ENCODE results near the gene CNIH3.

CNIH3 gene

DNA sequence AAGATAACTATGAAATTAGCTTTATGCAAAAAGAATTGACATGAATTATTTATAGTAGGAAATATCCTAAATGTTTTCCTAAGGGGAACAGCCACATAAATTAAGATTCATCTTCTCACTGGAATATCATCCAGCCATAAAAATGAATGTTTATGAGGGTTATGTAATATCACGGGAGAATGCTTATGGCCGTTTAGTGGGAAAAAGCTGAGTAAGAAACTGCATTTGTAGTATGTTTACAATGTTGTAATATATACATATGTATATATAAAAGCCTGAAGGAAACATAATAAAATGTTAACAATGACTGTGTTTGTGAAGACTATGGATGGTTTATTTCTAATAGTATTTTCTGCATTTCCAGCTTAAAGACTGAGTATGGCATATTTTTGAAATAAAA, 161.1 kb downstream of the CNIH3 start:
- TF ChIP-seq RARB (CRISPR knock-in tag; IDR thresholded peaks at IDR 0.05): no peak
- TF ChIP-seq, protein P1, sequence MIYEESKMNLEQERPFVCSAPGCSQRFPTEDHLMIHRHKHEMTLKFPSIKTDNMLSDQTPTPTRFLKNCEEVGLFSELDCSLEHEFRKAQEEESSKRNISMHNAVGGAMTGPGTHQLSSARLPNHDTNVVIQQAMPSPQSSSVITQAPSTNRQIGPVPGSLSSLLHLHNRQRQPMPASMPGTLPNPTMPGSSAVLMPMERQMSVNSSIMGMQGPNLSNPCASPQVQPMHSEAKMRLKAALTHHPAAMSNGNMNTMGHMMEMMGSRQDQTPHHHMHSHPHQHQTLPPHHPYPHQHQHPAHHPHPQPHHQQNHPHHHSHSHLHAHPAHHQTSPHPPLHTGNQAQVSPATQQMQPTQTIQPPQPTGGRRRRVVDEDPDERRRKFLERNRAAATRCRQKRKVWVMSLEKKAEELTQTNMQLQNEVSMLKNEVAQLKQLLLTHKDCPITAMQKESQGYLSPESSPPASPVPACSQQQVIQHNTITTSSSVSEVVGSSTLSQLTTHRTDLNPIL (CRISPR knock-in tag; IDR thresholded peaks at IDR 0.05; ENCODE audit: low read depth): no peak
- TF ChIP-seq BACH2 (CRISPR knock-in tag; IDR thresholded peaks at IDR 0.05; ENCODE audit: borderline replicate concordance): no peak
- TF ChIP-seq ZNF565 (CRISPR knock-in tag; conservative IDR thresholded peaks at IDR 0.05; ENCODE audit: low read depth): no peak
- no peak for TF ChIP-seq CSDC2 (CRISPR knock-in tag; IDR thresholded peaks at IDR 0.05)
- TF ChIP-seq ZC3H10 (CRISPR knock-in tag; IDR thresholded peaks at IDR 0.05): no peak
- ATAC-seq: no peak

DNA sequence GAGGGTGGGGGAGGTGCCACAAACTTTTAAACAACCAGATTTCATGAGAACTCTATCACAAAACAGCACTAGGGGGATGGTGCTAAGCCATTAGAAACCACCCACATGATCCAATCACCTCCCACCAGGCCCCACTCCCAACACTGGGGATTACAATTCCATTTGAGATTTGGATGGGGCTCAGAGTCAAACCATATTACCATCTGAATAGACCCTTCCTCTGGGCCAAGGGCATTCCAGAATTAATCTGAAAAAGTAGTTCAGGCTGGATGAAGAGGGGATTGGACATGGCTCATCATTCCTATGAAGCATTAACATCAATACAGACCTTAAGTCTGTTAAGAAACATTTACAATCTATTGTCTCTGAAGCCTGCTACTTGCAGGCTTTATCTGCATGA, 163.4 kb downstream of the CNIH3 start:
- ATAC-seq: no peak
- TF ChIP-seq GLIS3 (CRISPR knock-in tag; IDR thresholded peaks at IDR 0.05) (no peak), PPARA (CRISPR knock-in tag; IDR thresholded peaks at IDR 0.05; ENCODE audit: borderline replicate concordance) (no peak), ARNTL (CRISPR knock-in tag; IDR thresholded peaks at IDR 0.05; ENCODE audit: borderline replicate concordance, low read depth) (no peak), ZFP3 (CRISPR knock-in tag; IDR thresholded peaks at IDR 0.05) (no peak), TCF4 (CRISPR knock-in tag; IDR thresholded peaks at IDR 0.05; ENCODE audit: borderline replicate concordance) (no peak), ESRRG (CRISPR knock-in tag; IDR thresholded peaks at IDR 0.05) (no peak), ZC3H10 (CRISPR knock-in tag; IDR thresholded peaks at IDR 0.05) (no peak), BACH2 (CRISPR knock-in tag; IDR thresholded peaks at IDR 0.05; ENCODE audit: borderline replicate concordance) (no peak), RARB (CRISPR knock-in tag; IDR thresholded peaks at IDR 0.05) (no peak), ISL1 (CRISPR knock-in tag; IDR thresholded peaks at IDR 0.05) (no peak), CSDC2 (CRISPR knock-in tag; IDR thresholded peaks at IDR 0.05) (no peak), TOX (CRISPR knock-in tag; IDR thresholded peaks at IDR 0.05; ENCODE audit: borderline replicate concordance) (no peak), ZNF70 (CRISPR knock-in tag; IDR thresholded peaks at IDR 0.05) (no peak), OSR1 (CRISPR knock-in tag; IDR thresholded peaks at IDR 0.05) (no peak)
- TF ChIP-seq, protein P2, sequence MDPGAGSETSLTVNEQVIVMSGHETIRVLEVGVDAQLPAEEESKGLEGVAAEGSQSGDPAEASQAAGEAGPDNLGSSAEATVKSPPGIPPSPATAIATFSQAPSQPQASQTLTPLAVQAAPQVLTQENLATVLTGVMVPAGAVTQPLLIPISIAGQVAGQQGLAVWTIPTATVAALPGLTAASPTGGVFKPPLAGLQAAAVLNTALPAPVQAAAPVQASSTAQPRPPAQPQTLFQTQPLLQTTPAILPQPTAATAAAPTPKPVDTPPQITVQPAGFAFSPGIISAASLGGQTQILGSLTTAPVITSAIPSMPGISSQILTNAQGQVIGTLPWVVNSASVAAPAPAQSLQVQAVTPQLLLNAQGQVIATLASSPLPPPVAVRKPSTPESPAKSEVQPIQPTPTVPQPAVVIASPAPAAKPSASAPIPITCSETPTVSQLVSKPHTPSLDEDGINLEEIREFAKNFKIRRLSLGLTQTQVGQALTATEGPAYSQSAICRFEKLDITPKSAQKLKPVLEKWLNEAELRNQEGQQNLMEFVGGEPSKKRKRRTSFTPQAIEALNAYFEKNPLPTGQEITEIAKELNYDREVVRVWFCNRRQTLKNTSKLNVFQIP (CRISPR knock-in tag; IDR thresholded peaks at IDR 0.05; ENCODE audit: borderline replicate concordance, low read depth): no peak
- TF ChIP-seq, protein P3, sequence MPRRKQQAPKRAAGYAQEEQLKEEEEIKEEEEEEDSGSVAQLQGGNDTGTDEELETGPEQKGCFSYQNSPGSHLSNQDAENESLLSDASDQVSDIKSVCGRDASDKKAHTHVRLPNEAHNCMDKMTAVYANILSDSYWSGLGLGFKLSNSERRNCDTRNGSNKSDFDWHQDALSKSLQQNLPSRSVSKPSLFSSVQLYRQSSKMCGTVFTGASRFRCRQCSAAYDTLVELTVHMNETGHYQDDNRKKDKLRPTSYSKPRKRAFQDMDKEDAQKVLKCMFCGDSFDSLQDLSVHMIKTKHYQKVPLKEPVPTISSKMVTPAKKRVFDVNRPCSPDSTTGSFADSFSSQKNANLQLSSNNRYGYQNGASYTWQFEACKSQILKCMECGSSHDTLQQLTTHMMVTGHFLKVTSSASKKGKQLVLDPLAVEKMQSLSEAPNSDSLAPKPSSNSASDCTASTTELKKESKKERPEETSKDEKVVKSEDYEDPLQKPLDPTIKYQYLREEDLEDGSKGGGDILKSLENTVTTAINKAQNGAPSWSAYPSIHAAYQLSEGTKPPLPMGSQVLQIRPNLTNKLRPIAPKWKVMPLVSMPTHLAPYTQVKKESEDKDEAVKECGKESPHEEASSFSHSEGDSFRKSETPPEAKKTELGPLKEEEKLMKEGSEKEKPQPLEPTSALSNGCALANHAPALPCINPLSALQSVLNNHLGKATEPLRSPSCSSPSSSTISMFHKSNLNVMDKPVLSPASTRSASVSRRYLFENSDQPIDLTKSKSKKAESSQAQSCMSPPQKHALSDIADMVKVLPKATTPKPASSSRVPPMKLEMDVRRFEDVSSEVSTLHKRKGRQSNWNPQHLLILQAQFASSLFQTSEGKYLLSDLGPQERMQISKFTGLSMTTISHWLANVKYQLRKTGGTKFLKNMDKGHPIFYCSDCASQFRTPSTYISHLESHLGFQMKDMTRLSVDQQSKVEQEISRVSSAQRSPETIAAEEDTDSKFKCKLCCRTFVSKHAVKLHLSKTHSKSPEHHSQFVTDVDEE (CRISPR knock-in tag; IDR thresholded peaks at IDR 0.05): no peak
- TF ChIP-seq, protein P4, sequence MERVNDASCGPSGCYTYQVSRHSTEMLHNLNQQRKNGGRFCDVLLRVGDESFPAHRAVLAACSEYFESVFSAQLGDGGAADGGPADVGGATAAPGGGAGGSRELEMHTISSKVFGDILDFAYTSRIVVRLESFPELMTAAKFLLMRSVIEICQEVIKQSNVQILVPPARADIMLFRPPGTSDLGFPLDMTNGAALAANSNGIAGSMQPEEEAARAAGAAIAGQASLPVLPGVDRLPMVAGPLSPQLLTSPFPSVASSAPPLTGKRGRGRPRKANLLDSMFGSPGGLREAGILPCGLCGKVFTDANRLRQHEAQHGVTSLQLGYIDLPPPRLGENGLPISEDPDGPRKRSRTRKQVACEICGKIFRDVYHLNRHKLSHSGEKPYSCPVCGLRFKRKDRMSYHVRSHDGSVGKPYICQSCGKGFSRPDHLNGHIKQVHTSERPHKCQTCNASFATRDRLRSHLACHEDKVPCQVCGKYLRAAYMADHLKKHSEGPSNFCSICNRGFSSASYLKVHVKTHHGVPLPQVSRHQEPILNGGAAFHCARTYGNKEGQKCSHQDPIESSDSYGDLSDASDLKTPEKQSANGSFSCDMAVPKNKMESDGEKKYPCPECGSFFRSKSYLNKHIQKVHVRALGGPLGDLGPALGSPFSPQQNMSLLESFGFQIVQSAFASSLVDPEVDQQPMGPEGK (CRISPR knock-in tag; IDR thresholded peaks at IDR 0.05; ENCODE audit: borderline replicate concordance): no peak

DNA sequence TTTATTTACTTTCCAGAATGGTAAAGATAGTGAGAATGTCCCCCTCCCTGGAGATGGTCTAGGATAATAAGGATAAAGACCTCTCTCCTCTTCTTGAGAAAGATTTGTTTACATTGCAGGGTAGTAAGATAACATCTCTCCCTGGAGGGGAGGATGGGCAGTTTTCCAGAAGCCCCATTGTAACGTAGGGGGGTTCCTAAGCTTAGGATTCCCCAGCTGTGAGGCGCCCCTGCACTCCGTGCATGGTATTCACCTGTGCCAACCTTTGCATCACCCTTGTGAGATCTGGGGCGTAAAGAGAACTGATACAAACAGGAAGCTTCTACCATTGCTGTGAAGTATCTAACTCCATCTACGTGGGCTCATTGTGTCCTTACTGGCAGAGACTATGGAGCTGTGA, 164.6 kb downstream of the CNIH3 start:
- TF ChIP-seq ZFP3 (CRISPR knock-in tag; IDR thresholded peaks at IDR 0.05): no peak
- TF ChIP-seq, protein P5, sequence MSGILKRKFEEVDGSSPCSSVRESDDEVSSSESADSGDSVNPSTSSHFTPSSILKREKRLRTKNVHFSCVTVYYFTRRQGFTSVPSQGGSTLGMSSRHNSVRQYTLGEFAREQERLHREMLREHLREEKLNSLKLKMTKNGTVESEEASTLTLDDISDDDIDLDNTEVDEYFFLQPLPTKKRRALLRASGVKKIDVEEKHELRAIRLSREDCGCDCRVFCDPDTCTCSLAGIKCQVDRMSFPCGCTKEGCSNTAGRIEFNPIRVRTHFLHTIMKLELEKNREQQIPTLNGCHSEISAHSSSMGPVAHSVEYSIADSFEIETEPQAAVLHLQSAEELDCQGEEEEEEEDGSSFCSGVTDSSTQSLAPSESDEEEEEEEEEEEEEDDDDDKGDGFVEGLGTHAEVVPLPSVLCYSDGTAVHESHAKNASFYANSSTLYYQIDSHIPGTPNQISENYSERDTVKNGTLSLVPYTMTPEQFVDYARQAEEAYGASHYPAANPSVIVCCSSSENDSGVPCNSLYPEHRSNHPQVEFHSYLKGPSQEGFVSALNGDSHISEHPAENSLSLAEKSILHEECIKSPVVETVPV (CRISPR knock-in tag; IDR thresholded peaks at IDR 0.05): no peak
- no peak for TF ChIP-seq PPARA (CRISPR knock-in tag; IDR thresholded peaks at IDR 0.05; ENCODE audit: borderline replicate concordance)
- TF ChIP-seq, protein P3 (CRISPR knock-in tag; IDR thresholded peaks at IDR 0.05): no peak
- TF ChIP-seq, protein P2 (CRISPR knock-in tag; IDR thresholded peaks at IDR 0.05; ENCODE audit: borderline replicate concordance, low read depth): no peak
- ATAC-seq: no peak

Data from SK-N-SH treated with all-trans-retinoic acid at 6 μM for 48 hours (cell line).